Suprapubic skin (tissue), 4 donors: ENCODE measurements around the gene COP1. TPM values are rescaled to one million over a fixed set of nuclear protein-coding genes. Genes with fewer than 3 reads are reported as not detected.

Experiments used
- DNase-seq, 2 donors: peaks; one replicate each; pipeline ENCODE4 v3.0.0-alpha.2; 2019; ENCODE audit warnings: low spot score in 2 of 2
- H3K27ac ChIP-seq: fragments of 200-600 bp; sonication (generic); one replicate; pipeline ENCODE4 v1.5.1; 2019
- H3K27me3 ChIP-seq: fragments of 200-600 bp; sonication (generic); one replicate; pipeline ENCODE4 v1.5.1; 2019
- H3K36me3 ChIP-seq: fragments of 200-600 bp; sonication (generic); one replicate; pipeline ENCODE4 v1.5.1; 2019
- H3K4me1 ChIP-seq: fragments of 200-600 bp; sonication (generic); one replicate; pipeline ENCODE4 v1.5.1; 2019
- H3K4me3 ChIP-seq: fragments of 200-600 bp; sonication (generic); one replicate; pipeline ENCODE4 v1.5.1; 2019; ENCODE audit warnings: mild to moderate bottlenecking
- H3K9me3 ChIP-seq: fragments of 200-600 bp; sonication (generic); one replicate; pipeline ENCODE4 v1.5.1; 2019
- EP300 ChIP-seq: sonication (generic); formaldehyde crosslinking; IDR thresholded peaks from one replicate; pipeline ENCODE4 v1.6.1; 2017; ENCODE audit warnings: antibody characterized with exemption
- POLR2A ChIP-seq, 2 donors: fragments of 450-650 bp; IDR thresholded peaks; one replicate each; pipeline ENCODE4 v1.6.1; 2017; ENCODE audit warnings: antibody characterized with exemption in 2 of 2, mild to moderate bottlenecking in 2 of 2, moderate library complexity in 2 of 2
- POLR2AphosphoS5 ChIP-seq, 3 donors: sonication (generic); formaldehyde crosslinking; IDR thresholded peaks; one replicate each; pipeline ENCODE4 v1.6.1; 2017; ENCODE audit warnings: antibody characterized with exemption in 3 of 3
- WGBS: methylation state at CpG from one replicate; pipeline ENCODE4 v1.1.5; 2018; 5-methylcytosine and 5-hydroxymethylcytosine counted together
- total RNA-seq, 4 donors: library from RNA; depleted of rRNA; stranded (reverse); fragments of >200 nt; gene quantifications; one replicate each; pipeline ENCODE4 v1.1.0, GENCODE V29; 2016
- TF ChIP-seq, protein P1 (sequence below), 2 donors: fragments of 200-600 bp in 1 of 2; fragments of 450-650 bp in 1 of 2; sonication (generic) in 1 of 2; IDR thresholded peaks; one replicate each; pipeline ENCODE4 v1.5.1; 2016 to 2019; ENCODE audit warnings: antibody characterized with exemption in 2 of 2, mild to moderate bottlenecking in 1 of 2, moderate library complexity in 1 of 2

COP1 gene
- total RNA-seq, 4 donors from 2014 or later: 33.2 to 84.1 (median 52.3) TPM

- no peak for DNase-seq
- peaks cover 51% of the 10 kb centered on the region for H3K36me3 ChIP-seq
- TF ChIP-seq, protein P1, sequence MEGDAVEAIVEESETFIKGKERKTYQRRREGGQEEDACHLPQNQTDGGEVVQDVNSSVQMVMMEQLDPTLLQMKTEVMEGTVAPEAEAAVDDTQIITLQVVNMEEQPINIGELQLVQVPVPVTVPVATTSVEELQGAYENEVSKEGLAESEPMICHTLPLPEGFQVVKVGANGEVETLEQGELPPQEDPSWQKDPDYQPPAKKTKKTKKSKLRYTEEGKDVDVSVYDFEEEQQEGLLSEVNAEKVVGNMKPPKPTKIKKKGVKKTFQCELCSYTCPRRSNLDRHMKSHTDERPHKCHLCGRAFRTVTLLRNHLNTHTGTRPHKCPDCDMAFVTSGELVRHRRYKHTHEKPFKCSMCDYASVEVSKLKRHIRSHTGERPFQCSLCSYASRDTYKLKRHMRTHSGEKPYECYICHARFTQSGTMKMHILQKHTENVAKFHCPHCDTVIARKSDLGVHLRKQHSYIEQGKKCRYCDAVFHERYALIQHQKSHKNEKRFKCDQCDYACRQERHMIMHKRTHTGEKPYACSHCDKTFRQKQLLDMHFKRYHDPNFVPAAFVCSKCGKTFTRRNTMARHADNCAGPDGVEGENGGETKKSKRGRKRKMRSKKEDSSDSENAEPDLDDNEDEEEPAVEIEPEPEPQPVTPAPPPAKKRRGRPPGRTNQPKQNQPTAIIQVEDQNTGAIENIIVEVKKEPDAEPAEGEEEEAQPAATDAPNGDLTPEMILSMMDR (IDR thresholded peaks at IDR 0.05): no peak
- TF ChIP-seq POLR2A (IDR thresholded peaks at IDR 0.05) (no peak), EP300 (no peak), POLR2AphosphoS5 (IDR thresholded peaks at IDR 0.05) (no peak)
- no peaks in the 10 kb centered on the region for H3K27me3 ChIP-seq
- no peak overlapping the region for H3K27ac ChIP-seq
- no peaks in the 10 kb centered on the region for H3K4me1 ChIP-seq
- H3K4me3 ChIP-seq: no peak overlapping the region
- H3K9me3 ChIP-seq: peaks cover 3% of the 10 kb centered on the region
These were observed 226.0 kb downstream of the COP1 start for GRCh38 chr1:175981128-175981527.

DNA sequence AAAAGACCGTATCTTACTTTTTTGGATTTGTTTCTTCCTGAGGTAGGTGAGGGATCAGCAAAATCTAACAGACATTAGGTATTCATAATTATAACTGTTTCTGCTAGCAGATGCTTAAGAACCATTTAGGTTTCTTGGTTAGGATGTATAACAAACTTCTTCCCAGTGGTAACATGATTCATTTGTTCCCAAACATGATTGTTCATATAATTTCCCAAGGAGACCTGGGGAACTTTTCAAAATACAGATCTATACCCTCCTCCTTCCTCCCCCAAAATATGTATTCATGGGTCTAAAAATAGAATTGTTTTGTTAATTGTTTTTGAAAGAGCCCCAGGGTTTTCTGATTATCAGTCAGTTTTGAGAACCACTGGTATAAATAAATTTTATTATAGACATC is 228.2 kb downstream of the COP1 start:
- Histone ChIP-seq H3K9me3 (peaks cover 3% of the 10 kb centered on the region), H3K36me3 (peaks cover 31% of the 10 kb centered on the region), H3K27ac (no peak overlapping the region), H3K4me3 (no peak overlapping the region), H3K4me1 (no peaks in the 10 kb centered on the region), H3K27me3 (no peaks in the 10 kb centered on the region)
- TF ChIP-seq POLR2AphosphoS5 (IDR thresholded peaks at IDR 0.05): no peak
- no peak for TF ChIP-seq POLR2A (IDR thresholded peaks at IDR 0.05)
- TF ChIP-seq, protein P1 (IDR thresholded peaks at IDR 0.05): no peak
- no peak for TF ChIP-seq EP300
- WGBS: 84% methylated on average over 1 of the region's 1 CpG
- no peak for DNase-seq

DNA sequence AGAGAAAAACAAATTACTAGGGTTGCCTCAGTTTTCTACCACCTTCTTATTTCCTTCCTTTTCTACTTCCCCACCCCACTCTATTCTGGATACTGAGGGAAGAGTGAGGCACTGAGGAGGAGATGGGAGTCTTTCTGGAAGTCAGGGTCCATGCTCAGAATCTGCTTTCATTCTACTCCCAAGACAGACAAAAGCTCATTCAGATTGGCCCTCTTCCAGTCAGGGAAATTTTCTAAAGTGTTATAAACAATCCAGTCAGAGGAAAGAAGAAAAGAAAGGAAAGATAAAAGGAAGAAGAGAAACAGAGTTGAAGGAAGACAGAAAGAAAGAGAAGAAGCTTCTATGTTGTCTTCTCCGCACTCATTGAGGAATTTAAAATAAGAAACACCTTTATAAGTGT is 228.6 kb downstream of the COP1 start:
- Histone ChIP-seq H3K4me3 (no peak overlapping the region), H3K4me1 (no peaks in the 10 kb centered on the region), H3K27ac (no peak overlapping the region), H3K27me3 (no peaks in the 10 kb centered on the region), H3K36me3 (peaks cover 30% of the 10 kb centered on the region), H3K9me3 (peaks cover 3% of the 10 kb centered on the region)
- WGBS: 96% methylated on average over 1 of the region's 1 CpG
- TF ChIP-seq POLR2AphosphoS5 (IDR thresholded peaks at IDR 0.05) (no peak), POLR2A (IDR thresholded peaks at IDR 0.05) (no peak), EP300 (no peak)
- TF ChIP-seq, protein P1 (IDR thresholded peaks at IDR 0.05): no peak
- DNase-seq: no peak

- DNase-seq: no peak
- Histone ChIP-seq H3K36me3 (peaks cover 19% of the 10 kb centered on the region), H3K4me3 (no peak overlapping the region), H3K9me3 (no peaks in the 10 kb centered on the region), H3K27ac (no peak overlapping the region), H3K4me1 (no peaks in the 10 kb centered on the region), H3K27me3 (no peaks in the 10 kb centered on the region)
- WGBS: 51% methylated on average over 1 of the region's 1 CpG
- TF ChIP-seq POLR2AphosphoS5 (IDR thresholded peaks at IDR 0.05): no peak
- TF ChIP-seq, protein P1 (IDR thresholded peaks at IDR 0.05): no peak
- no peak for TF ChIP-seq POLR2A (IDR thresholded peaks at IDR 0.05)
- TF ChIP-seq EP300: no peak
These were observed 230.0 kb downstream of the COP1 start for GRCh38 chr1:175976865-175977642.

DNA sequence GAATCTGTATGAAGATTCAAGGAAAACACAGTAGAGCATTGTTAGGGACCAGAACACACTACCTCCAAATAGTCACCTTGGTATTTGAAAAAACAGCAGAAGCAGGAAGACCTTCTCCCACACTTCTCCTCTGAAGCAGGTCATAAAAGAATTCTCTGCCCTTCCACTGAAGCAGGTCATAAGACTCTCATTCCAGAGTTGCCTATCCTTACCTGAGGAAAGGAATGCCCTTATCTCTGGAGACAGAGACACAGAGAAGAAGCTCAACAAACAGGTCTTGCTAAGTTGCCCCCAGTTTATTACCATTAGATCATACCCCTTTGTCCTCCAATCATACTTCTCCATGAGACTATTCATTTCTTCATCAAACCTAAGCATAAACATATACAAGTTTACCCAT is 237.9 kb downstream of the COP1 start:
- Histone ChIP-seq H3K36me3 (peaks cover 28% of the 10 kb centered on the region), H3K4me1 (no peaks in the 10 kb centered on the region), H3K27me3 (no peaks in the 10 kb centered on the region), H3K4me3 (no peak overlapping the region), H3K27ac (no peak overlapping the region), H3K9me3 (no peaks in the 10 kb centered on the region)
- no peak for DNase-seq
- TF ChIP-seq POLR2A (IDR thresholded peaks at IDR 0.05) (no peak), EP300 (no peak)
